Thoracic aorta (tissue), 2 donors: ENCODE data around the gene SCAND1. TPM values are rescaled to one million over a fixed set of nuclear protein-coding genes. Genes with fewer than 3 reads are reported as not detected.

ENCODE experiments used
- ATAC-seq: fragments of 150-250 bp; one replicate; pipeline ENCODE4 v1.8.0; 2017; ENCODE audit warnings: low read depth; ENCODE audit not compliant: insufficient number of reproducible peaks, low FRiP score
- DNase-seq: peaks from one replicate; pipeline ENCODE4 v3.0.0-alpha.2; 2020; ENCODE audit warnings: low spot score
- H3K27ac ChIP-seq, 2 donors: fragments of 200-600 bp; sonication (generic); 1 replicate in 1 of 2; 2 replicates in 1 of 2; pipeline ENCODE4 v1.5.1; 2016; ENCODE audit warnings: mild to moderate bottlenecking in 2 of 2, moderate library complexity in 2 of 2
- H3K27me3 ChIP-seq: fragments of 200-600 bp; sonication (generic); replicated peaks from 2 replicates; pipeline ENCODE4 v1.6.0; 2016; ENCODE audit warnings: mild to moderate bottlenecking; ENCODE audit not compliant: insufficient read depth
- H3K36me3 ChIP-seq: fragments of 200-600 bp; sonication (generic); one replicate; pipeline ENCODE4 v1.5.1; 2016
- H3K4me1 ChIP-seq, 2 donors: fragments of 200-600 bp; sonication (generic); 1 replicate in 1 of 2; 2 replicates in 1 of 2; pipeline versions ENCODE4 v1.5.1 to v1.6.0; 2016; ENCODE audit warnings: low read depth in 2 of 2, mild to moderate bottlenecking in 1 of 2; ENCODE audit not compliant: control insufficient read depth in 1 of 2
- H3K4me3 ChIP-seq: fragments of 200-600 bp; sonication (generic); 2 replicates; pipeline ENCODE4 v1.5.1; 2016; ENCODE audit warnings: mild to moderate bottlenecking
- H3K9me3 ChIP-seq: fragments of 200-600 bp; sonication (generic); 2 replicates; pipeline ENCODE4 v1.5.1; 2016
- total RNA-seq, 2 donors: library from RNA; depleted of rRNA; stranded (reverse); fragments of >200 nt; gene quantifications; one replicate each; pipeline versions ENCODE4 v1.1.0 to v1.2.3, GENCODE V29; 2016
- TF ChIP-seq, protein P1 (sequence below): fragments of 200-600 bp; sonication (generic); IDR thresholded peaks from one replicate; pipeline ENCODE4 v1.5.1; 2019; ENCODE audit warnings: antibody characterized with exemption

Gene SCAND1
- total RNA-seq, 2 donors from 2014 or later: 42.3 to 87.2 TPM

DNA sequence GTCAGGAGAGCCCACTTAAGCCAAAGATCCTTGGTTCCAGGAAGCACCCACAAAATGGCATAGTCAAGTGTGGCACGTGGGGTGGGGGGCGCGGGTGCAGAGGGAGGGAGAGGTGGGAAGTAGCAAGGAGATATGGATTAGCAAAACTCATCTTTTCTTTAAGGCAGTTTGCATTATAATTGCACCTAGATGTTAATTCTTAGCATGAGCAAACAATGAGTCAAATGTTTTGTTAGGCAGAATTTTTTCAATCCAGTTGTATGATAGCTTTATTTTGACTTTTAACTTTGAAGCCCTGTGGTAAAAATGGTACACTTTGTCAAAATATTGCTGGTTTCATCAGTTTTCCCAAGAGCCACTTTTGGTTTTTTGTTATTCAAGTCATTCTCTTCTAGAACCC is 15.0 kb downstream of the SCAND1 start:
- Histone ChIP-seq H3K27me3 (no peaks in the 10 kb centered on the region), H3K36me3 (peaks cover 26% of the 10 kb centered on the region), H3K27ac (no peak overlapping the region), H3K4me3 (no peak overlapping the region), H3K9me3 (no peaks in the 10 kb centered on the region), H3K4me1 (peaks cover 0 to 4% of the 10 kb centered on the region in 2 donors)
- DNase-seq (no peak), ATAC-seq (no peak)
- TF ChIP-seq, protein P1, sequence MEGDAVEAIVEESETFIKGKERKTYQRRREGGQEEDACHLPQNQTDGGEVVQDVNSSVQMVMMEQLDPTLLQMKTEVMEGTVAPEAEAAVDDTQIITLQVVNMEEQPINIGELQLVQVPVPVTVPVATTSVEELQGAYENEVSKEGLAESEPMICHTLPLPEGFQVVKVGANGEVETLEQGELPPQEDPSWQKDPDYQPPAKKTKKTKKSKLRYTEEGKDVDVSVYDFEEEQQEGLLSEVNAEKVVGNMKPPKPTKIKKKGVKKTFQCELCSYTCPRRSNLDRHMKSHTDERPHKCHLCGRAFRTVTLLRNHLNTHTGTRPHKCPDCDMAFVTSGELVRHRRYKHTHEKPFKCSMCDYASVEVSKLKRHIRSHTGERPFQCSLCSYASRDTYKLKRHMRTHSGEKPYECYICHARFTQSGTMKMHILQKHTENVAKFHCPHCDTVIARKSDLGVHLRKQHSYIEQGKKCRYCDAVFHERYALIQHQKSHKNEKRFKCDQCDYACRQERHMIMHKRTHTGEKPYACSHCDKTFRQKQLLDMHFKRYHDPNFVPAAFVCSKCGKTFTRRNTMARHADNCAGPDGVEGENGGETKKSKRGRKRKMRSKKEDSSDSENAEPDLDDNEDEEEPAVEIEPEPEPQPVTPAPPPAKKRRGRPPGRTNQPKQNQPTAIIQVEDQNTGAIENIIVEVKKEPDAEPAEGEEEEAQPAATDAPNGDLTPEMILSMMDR: no peak

DNA sequence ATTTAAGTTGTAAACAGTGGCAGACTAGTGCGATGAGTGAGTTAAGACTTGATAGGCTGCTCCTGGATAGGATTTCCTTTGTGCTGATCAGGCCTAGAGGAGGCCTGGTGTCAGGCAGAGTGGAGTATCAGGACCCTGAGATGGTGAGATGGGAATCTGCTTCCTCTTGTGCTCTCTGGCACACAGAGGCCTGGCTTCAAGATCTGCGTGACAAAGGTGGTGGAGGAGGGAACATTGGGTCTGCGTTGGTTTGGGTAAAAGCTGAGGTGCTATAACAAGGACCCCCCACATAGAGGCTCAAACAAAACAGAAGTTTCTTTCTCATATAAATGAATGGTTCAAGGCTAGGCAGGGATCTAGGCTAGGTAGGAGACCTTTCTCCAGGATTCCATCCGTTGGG is 20.3 kb downstream of the SCAND1 start:
- DNase-seq: no peak
- H3K27me3 ChIP-seq: no peaks in the 10 kb centered on the region
- H3K36me3 ChIP-seq: peaks cover 30% of the 10 kb centered on the region
- no peaks in the 10 kb centered on the region for H3K4me1 ChIP-seq
- TF ChIP-seq, protein P1: no peak
- H3K9me3 ChIP-seq: no peaks in the 10 kb centered on the region
- H3K4me3 ChIP-seq: no peak overlapping the region
- no peak overlapping the region for H3K27ac ChIP-seq
- ATAC-seq: no peak

DNA sequence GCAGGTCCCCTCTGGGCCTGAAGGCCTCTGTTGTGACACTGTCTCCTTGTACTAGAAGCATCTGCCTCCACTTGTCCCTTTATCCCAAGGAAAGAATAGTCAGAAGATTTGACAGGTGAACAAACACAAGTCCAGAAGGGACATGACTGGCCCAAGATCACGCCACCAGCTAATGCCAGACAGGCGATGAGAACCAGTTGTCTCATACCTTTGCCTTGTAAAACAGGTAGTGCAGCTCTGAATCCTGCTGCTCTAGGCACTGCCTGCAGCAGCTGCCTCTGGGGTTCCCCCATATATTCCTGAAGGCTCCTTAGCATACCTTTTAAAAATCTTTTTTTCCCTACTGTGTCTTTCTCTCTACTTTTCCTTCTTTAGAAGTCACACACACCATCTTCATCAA is 25.0 kb downstream of the SCAND1 start:
- TF ChIP-seq, protein P1: no peak
- Histone ChIP-seq H3K36me3 (peaks cover 31% of the 10 kb centered on the region), H3K4me1 (no peaks in the 10 kb centered on the region), H3K27ac (no peak overlapping the region), H3K4me3 (no peak overlapping the region), H3K9me3 (no peaks in the 10 kb centered on the region), H3K27me3 (no peaks in the 10 kb centered on the region)
- DNase-seq: no peak
- no peak for ATAC-seq

DNA sequence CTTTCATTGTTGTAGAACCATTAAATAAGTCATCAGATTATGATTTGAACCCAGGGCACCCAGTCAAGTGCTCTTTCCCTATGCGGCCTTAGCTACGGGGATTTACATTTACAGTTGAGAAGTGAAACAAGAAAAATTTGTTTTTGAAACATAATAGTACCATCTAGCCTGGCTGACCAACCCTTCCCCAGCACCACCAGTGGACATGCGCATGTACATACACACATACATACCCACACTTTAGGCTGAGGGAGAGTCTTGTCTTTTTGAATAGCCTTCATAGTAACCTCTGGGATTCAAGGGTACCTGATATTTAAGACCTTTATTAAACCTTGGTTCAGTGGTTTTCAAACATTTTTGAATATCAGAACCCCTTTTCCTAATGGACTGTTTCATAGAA is 33.8 kb downstream of the SCAND1 start:
- peaks cover 33% of the 10 kb centered on the region for H3K36me3 ChIP-seq
- DNase-seq (no peak), ATAC-seq (no peak)
- H3K9me3 ChIP-seq: no peaks in the 10 kb centered on the region
- H3K4me3 ChIP-seq: no peak overlapping the region
- no peaks in the 10 kb centered on the region for H3K27me3 ChIP-seq
- TF ChIP-seq, protein P1: no peak
- H3K4me1 ChIP-seq: no peaks in the 10 kb centered on the region
- H3K27ac ChIP-seq: no peak overlapping the region

DNA sequence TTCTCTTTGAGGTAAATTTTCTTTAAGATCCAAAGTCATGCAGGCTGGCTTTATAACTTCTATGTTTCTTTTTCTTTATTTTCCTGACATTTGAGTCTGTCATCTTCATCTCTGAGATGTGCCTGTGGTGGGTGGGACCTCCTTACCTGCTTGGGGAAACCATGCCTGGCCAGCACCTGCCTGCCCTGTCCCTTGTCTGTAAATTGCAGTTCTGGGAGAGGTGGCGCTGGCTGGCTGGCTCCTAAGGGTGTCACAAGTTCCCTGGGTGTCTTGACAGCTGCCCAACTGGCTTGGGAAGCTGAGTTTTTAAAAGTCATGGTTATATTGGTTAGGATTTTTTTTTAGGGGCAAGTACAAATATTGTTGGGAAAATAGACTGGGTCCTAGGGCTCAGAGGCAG is 36.3 kb downstream of the SCAND1 start:
- Histone ChIP-seq H3K36me3 (peaks cover 38% of the 10 kb centered on the region), H3K27ac (no peak overlapping the region), H3K4me1 (no peaks in the 10 kb centered on the region), H3K27me3 (no peaks in the 10 kb centered on the region), H3K9me3 (no peaks in the 10 kb centered on the region), H3K4me3 (no peak overlapping the region)
- ATAC-seq (no peak), DNase-seq (no peak)
- TF ChIP-seq, protein P1: no peak
